Activated CD4-positive, alpha-beta T cell treated with anti-CD3 and anti-CD28 coated beads, Interleukin-2, amount 50 U/mL, for 16 hours (primary cell): ENCODE data around the gene PRKAR1B.

Source experiments
- DNase-seq: peaks from one replicate; pipeline ENCODE4 v3.0.0-alpha.2; 2020

Gene PRKAR1B

GRCh38 chr7:691361-692045 lies 35.6 kb downstream of the PRKAR1B start:
- DNase-seq: no peak

DNA sequence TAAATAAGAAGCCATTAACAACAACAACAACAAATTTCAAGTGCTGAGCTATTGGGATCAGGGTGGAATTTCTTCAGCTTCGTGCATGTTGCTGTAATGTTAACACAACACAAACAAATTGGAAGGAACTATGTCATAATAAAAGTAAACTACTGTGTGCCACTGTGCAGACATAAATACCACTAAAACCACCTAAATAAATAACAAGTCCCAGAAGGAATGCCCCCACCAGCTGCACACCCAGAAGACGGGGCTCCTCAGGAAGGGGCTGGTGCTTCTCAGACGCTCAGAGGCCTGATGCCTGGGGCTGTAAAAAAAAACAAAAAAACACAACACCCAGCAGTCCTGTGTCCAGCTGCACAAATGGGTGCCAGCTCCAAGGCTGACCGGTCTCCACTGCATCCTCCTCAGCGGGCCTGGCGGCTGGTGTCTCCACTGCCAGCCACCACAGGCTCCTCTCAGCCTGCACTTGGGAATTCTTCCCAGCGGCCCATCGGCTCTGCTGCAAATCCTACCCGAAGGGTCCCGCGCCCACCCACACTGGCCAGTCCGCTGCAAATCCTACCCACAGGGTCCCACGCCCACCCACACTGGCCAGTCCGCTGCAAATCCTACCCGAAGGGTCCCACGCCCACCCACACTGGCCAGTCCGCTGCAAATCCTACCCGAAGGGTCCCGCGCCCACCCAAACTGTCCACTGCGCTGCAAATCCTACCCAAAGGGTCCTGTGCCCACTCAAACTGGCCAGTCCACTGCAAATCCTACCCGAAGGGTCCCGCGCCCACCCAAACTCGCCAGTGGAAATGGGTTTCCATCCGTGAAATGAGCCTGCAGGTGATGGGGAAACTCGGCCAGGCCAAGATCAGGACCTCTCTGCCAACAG lies 36.4 kb downstream of the PRKAR1B start:
- DNase-seq: no peak

GRCh38 chr7:685540-685939 lies 41.5 kb downstream of the PRKAR1B start:
- no peak for DNase-seq

DNA sequence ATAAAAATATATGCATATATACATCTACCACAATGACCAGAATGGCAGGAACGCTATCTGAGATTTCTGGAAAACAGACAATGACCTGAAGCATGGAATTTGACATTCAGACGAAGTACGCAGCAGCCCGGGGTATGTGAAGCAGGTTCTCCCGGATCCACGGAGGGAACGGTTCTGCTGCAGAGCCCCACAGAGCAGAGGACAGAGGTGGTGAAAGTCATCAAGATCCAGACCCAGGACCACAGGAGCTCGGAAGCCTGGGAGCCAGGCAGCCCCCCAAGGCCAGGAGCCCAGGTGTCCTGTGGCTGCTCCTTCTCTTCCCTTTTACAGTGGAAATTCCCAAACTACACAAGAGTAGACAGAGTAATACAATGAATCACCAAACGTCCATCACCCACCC lies 42.7 kb downstream of the PRKAR1B start:
- DNase-seq: no peak

GRCh38 chr7:683526-684205 lies 43.4 kb downstream of the PRKAR1B start:
- no peak for DNase-seq

GRCh38 chr7:682810-683209 lies 44.3 kb downstream of the PRKAR1B start:
- no peak for DNase-seq

GRCh38 chr7:681551-682307 lies 45.4 kb downstream of the PRKAR1B start:
- DNase-seq: no peak

DNA sequence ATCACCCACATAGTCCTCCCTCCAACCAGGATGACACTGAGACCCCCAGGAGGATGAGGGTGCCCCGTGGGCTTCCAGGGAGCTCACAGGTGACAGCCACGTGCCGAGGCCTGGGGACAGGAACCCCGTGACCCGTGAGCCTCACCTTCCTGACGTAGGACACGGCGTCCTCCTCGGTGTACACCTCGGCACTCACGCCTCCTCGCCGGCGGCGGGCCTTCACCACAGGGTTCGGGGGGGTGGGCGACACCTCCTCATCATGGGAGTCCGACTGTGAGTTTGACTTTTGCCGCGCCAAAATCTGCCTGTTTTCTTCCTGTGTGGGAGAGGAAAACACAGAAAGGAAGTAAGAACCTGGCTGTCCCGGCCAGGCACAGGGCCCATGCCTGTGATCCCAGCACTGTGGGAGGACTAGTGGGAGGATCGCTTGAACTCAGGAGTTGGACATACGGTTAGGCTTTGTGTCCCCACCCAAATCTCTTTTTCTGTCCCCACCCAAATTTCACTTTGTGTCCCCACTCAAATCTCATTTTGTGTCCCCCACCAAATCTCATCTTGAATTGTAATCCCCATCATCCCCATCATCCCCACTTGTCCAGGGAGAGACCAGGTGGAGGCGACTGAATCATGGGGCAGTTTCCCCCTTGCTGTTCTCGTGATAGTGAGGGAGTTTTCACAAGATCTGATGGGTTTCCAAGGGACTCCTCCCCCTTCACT lies 46.5 kb downstream of the PRKAR1B start:
- DNase-seq: no peak

- no peak for DNase-seq
These were observed 50.1 kb downstream of the PRKAR1B start for GRCh38 chr7:676972-677385.

GRCh38 chr7:676246-676971 lies 50.7 kb downstream of the PRKAR1B start:
- no peak for DNase-seq

DNA sequence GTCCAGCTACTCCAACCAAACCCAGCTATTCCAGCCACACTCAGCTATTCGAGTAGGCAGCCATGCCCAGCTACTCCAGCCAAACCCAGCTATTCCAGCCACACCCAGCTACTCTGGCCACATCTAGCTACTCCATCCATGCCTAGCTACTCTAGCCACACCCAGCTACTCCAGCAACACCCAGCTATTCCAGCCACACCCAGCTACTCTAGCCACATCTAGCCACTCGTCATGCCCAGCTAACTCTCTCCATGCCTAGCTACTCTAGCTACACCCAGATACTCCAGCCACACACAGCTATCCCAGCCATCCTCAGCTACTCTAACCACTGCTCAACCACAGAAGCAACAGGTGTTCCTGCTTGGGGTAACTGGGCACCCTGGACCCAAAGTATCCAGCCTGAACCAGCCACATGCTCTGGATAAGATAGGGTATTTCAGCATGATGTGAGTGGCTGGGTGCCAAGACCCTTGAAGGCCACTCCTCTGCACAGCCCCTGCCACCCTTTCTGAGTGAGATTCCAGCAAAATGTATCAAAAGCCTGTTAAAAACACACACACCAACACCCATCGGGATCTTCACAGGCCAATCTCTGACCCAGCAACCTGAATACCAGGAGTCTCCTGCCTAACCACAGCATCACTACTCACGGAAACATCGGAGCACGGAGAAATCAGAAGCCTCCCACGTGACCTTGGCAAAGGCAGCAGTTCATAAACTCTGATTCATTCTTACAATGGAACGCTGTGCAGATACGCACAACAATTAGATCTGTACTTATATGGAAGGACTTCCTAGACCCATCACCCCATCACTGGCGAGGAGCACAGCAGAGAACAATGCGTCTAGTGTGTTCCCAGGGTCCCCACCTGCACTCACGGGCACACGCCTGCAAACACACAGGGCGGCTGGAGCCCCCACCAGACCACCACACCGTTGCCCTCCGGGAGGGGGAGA lies 52.3 kb downstream of the PRKAR1B start:
- DNase-seq: no peak

DNA sequence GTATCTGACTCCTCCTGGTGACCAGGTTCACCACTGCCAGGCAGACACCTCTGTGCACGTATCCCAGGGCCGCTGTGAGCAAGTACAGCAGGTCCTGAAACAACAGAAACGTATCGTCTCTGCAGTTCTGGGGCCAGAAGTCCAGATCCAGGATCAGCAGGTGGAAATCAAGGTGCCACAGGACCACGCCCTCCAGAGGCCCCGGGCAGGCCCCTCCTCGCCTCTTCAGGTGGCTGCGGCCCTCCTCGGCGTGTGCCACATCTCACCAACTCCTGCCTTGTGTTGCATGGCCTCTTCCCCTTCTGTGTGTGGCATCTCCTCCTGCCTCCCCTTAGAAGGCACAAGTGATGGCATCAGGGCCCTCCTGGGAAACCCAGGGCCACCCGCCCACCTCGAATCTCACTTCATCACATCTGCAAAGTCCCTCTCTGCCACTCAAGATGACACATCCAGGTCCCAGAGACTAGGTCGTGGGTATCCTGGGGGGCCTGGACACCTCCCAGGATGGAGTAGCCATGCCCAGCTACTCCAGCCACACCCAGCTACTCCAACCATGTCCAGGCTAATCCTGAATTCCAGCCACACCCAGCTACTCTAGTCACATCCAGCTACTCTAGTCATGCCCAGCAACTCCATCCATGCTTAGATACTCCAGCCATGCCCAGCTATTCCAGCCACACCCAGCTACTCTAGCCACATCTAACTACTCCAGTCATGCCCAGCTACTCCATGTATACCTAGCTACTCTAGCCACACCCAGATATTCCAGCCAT lies 53.2 kb downstream of the PRKAR1B start:
- DNase-seq: no peak

DNA sequence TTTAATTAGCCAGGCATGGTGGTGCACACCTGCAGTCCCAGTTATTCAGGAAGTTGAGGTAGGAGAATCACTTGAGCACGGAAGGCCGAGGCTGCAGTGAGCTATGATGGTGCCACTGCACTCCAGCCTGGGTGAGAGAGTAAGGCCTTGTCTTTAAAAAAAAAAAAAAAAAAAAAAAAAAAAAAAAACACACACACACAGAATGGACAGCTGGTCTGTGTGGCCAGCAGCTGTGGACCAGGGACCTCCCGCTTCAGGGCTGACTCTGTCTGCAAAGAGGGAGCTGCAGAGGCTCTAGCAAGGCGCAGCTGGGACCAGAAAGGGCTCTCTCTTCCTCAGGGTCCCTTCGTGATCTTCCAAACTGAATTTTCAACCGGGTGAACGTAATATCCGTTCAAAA lies 54.2 kb downstream of the PRKAR1B start:
- no peak for DNase-seq

- DNase-seq: no peak
These were observed 55.6 kb downstream of the PRKAR1B start for GRCh38 chr7:671415-672042.

- DNase-seq: no peak
These were observed 56.3 kb downstream of the PRKAR1B start for GRCh38 chr7:670501-671390.

DNA sequence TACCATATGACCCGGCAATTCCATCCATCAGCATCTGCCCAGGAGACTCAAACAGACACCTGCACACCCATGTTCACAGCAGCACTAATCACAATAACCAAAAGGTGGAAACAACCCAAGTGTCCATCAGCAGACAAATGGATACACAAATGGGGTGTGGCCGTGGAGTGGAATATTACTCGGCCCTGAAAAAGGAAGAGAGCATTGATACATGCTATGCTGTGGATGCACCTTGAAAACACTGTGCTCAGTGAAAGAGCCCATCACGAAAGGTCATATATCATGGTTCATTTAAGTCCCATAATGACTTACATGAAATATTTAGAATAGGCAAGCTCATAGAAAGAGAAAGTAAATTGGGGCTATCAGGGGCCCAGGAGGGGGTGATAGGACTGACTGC lies 58.1 kb downstream of the PRKAR1B start:
- DNase-seq: no peak

DNA sequence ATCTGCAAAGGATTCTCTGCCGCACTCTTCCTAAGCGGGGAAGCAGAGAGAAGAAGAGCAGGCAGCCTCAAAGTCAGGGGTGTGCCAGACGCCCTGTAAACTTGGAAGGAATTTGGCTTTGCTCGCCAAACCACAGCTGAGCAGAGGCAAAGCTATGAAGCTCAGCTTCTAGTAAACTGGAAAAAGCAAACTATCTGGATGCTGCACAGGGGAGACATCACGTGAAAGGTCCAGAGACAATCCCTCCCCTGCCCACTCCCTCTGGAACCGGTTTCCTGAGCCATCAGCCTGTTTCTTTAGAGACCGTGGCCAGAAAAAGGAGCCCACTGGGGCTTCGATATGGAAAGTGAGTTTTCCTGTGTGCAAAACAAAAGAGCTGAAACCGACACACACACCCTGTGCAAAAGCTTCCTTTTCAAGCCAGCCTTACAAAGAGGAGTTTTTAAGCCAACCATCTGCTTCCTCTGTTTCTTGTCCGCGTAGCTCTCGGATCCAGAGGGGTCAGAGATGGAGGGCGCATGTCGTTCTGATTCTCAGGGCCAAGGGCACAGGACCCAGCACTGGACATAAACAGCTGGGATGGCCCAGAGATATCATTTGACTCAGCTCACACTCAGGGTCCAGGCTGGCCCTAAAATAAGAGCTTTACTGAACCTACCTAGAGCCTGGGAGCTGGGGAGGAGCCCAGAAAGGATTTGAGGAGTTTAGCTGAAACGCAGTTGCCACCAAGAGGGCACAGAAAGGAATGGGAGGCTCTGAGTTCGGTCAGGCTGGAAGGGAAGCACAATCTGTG lies 58.7 kb downstream of the PRKAR1B start:
- DNase-seq: no peak
